MCF 10A (cell line): Measurements from ENCODE around the gene CRIM1. TPM values are rescaled to one million over a fixed set of nuclear protein-coding genes. Genes with fewer than 3 reads are reported as not detected.
A peak's percentile ranks its signal among the peaks of the same experiment; 100 is the strongest.

Experiments used
- BruUV-seq: library from RNA; stranded (reverse); fragments of 400-500 nt; replicated peaks from 2 replicates; lab custom pipeline; 2021; lab: Mats Ljungman, UMichigan
- CTCF ChIA-PET: fragments of 300-600 bp; sonication (Branson Sonifier 250); formaldehyde crosslinking; extraction: SDS; loops from one replicate; lab custom pipeline; 2021; ENCODE audit warnings: antibody characterized with exemption, inconsistent platforms; lab: Yijun Ruan, JAX
- POLR2A ChIA-PET: fragments of 300-600, 350-650 bp; sonication (Branson Sonifier 250); formaldehyde crosslinking; extraction: SDS; loops from one replicate; lab custom pipeline; 2020; ENCODE audit warnings: antibody characterized with exemption, inconsistent platforms; lab: Yijun Ruan, JAX
- DNase-seq: peaks from one replicate; pipeline ENCODE4 v3.0.0-alpha.2; 2018; ENCODE audit not compliant: unreplicated experiment
- H3K27ac Mint-ChIP-seq: one replicate; pipeline ENCODE4 v1.8.0; 2022; ENCODE audit warnings: mild to moderate bottlenecking, low read depth, mixed read lengths; ENCODE audit not compliant: unreplicated experiment
- H3K27me3 Mint-ChIP-seq: one replicate; pipeline ENCODE4 v1.8.0; 2022; ENCODE audit warnings: mixed read lengths; ENCODE audit not compliant: insufficient read depth, unreplicated experiment
- H3K36me3 Mint-ChIP-seq: one replicate; pipeline ENCODE4 v1.8.0; 2022; ENCODE audit warnings: mild to moderate bottlenecking, moderate library complexity, mixed read lengths; ENCODE audit not compliant: insufficient read depth, unreplicated experiment
- H3K4me1 Mint-ChIP-seq: one replicate; pipeline ENCODE4 v1.8.0; 2022; ENCODE audit warnings: mixed read lengths; ENCODE audit not compliant: insufficient read depth, unreplicated experiment
- H3K4me3 Mint-ChIP-seq: one replicate; pipeline ENCODE4 v1.8.0; 2022; ENCODE audit warnings: mild to moderate bottlenecking, moderate library complexity, mixed read lengths; ENCODE audit not compliant: unreplicated experiment
- H3K9me3 Mint-ChIP-seq: one replicate; pipeline ENCODE4 v1.8.0; 2022; ENCODE audit warnings: mixed read lengths; ENCODE audit not compliant: unreplicated experiment
- intact Hi-C: fragments of 100-400 bp; cut with micrococcal nuclease; formaldehyde crosslinking; loops from 2 replicates; pipeline ENCODE4 v1.14.1; 2022
- total RNA-seq: library from RNA; stranded (reverse); gene quantifications from 2 replicates; pipeline ENCODE4 v1.2.3, GENCODE V29; 2022
- TF ChIP-seq, protein P1 (sequence below): fragments of 200-600 bp; IDR thresholded peaks from one replicate; pipeline ENCODE4 v1.8.0; 2022; ENCODE audit warnings: antibody characterized with exemption, mild to moderate bottlenecking; ENCODE audit not compliant: unreplicated experiment

The CRIM1 gene
- total RNA-seq, 1 experiment from 2014 or later, result 185 TPM

- H3K9me3 Mint-ChIP-seq, result no peaks in the 10 kb centered on the region
- ChIA-PET CTCF (interaction anchor here (0.6 to 1.5 kb wide), 8 partner anchors 8 to 808 kb away, joined by 3 to 6 read pairs (median 4); no protein-coding TSS in a partner anchor), POLR2A (interaction anchor here (0.6 to 2.4 kb wide), 11 partner anchors 8 to 708 kb away, joined by 3 to 9 read pairs (median 4); partner anchors contain the start of gene CRIM1)
- no peak for DNase-seq
- intact Hi-C loops, result no loop called here
- no TSS peak for BruUV-seq
- no peaks in the 10 kb centered on the region for H3K27me3 Mint-ChIP-seq
- TF ChIP-seq, protein P1, sequence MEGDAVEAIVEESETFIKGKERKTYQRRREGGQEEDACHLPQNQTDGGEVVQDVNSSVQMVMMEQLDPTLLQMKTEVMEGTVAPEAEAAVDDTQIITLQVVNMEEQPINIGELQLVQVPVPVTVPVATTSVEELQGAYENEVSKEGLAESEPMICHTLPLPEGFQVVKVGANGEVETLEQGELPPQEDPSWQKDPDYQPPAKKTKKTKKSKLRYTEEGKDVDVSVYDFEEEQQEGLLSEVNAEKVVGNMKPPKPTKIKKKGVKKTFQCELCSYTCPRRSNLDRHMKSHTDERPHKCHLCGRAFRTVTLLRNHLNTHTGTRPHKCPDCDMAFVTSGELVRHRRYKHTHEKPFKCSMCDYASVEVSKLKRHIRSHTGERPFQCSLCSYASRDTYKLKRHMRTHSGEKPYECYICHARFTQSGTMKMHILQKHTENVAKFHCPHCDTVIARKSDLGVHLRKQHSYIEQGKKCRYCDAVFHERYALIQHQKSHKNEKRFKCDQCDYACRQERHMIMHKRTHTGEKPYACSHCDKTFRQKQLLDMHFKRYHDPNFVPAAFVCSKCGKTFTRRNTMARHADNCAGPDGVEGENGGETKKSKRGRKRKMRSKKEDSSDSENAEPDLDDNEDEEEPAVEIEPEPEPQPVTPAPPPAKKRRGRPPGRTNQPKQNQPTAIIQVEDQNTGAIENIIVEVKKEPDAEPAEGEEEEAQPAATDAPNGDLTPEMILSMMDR, result no peak
- no peak overlapping the region for H3K27ac Mint-ChIP-seq
- peaks cover 37% of the 10 kb centered on the region for H3K36me3 Mint-ChIP-seq
- peaks cover 20% of the 10 kb centered on the region for H3K4me1 Mint-ChIP-seq
- H3K4me3 Mint-ChIP-seq, result no peak overlapping the region
Observed at GRCh38 chr2:36395866-36396265, 40.3 kb downstream of the CRIM1 start.

GRCh38 chr2:36396878-36397539, 41.4 kb downstream of the CRIM1 start:
- intact Hi-C loops, result no loop called here
- BruUV-seq, result no TSS peak
- H3K27ac Mint-ChIP-seq, result no peak overlapping the region
- no peaks in the 10 kb centered on the region for H3K27me3 Mint-ChIP-seq
- ChIA-PET POLR2A (interaction anchor here (0.6 to 2.0 kb wide), 7 partner anchors 13 to 90 kb away, joined by 3 to 7 read pairs (median 4); no protein-coding TSS in a partner anchor), CTCF (interaction anchor here (0.6 to 1.5 kb wide), 4 partner anchors 16 to 807 kb away, joined by 3 to 6 read pairs (median 3); no protein-coding TSS in a partner anchor)
- H3K9me3 Mint-ChIP-seq, result no peaks in the 10 kb centered on the region
- TF ChIP-seq, protein P1, result no peak
- H3K4me3 Mint-ChIP-seq, result no peak overlapping the region
- H3K4me1 Mint-ChIP-seq, result peaks cover 20% of the 10 kb centered on the region
- peaks cover 30% of the 10 kb centered on the region for H3K36me3 Mint-ChIP-seq
- no peak for DNase-seq

- BruUV-seq, result no TSS peak
- DNase-seq, result no peak
- no peak overlapping the region for H3K4me3 Mint-ChIP-seq
- no peaks in the 10 kb centered on the region for H3K27me3 Mint-ChIP-seq
- TF ChIP-seq, protein P1, result no peak
- no peaks in the 10 kb centered on the region for H3K9me3 Mint-ChIP-seq
- ChIA-PET POLR2A (interaction anchor here (2.0 kb wide), 1 partner anchor 35 kb away, joined by 7 read pairs; no protein-coding TSS in a partner anchor), CTCF (interaction anchor here (0.9 kb wide), 1 partner anchor 17 kb away, joined by 3 read pairs; no protein-coding TSS in a partner anchor)
- intact Hi-C loops, result no loop called here
- peaks cover 20% of the 10 kb centered on the region for H3K4me1 Mint-ChIP-seq
- H3K27ac Mint-ChIP-seq, result no peak overlapping the region
- peaks cover 25% of the 10 kb centered on the region for H3K36me3 Mint-ChIP-seq
Observed at GRCh38 chr2:36397728-36398413, 42.3 kb downstream of the CRIM1 start.

DNA sequence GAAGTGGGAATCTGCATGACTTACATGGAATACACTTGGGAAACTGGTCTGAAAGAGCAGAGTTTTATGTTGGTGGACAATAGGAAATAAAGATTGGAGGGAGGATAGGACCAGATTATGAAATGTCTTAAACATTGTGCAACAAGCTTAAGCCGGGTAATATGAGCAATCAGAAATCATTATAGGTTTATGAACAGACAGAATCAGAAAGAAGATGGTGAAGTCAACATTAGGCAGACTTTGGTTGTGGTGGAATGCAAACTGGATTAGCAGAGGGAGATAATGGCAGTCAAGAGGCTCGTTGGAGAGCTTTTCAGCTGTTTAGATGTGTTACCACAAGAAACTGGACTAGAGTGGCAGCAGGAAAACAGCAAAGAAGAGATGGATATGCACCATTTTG, 43.5 kb downstream of the CRIM1 start:
- Mint-ChIP-seq H3K27ac (no peak overlapping the region), H3K36me3 (peaks cover 17% of the 10 kb centered on the region), H3K4me3 (no peak overlapping the region), H3K4me1 (peaks cover 12% of the 10 kb centered on the region), H3K9me3 (no peaks in the 10 kb centered on the region), H3K27me3 (no peaks in the 10 kb centered on the region)
- TF ChIP-seq, protein P1, result no peak
- BruUV-seq, result no TSS peak
- peak; percentile 14 for DNase-seq
- ChIA-PET POLR2A (no interaction called here), CTCF (interaction anchor here (0.7 to 0.8 kb wide), 2 partner anchors 153 to 639 kb away, joined by 4 to 6 read pairs; no protein-coding TSS in a partner anchor)
- intact Hi-C loops, result no loop called here
